ENCODE measurements around the gene SLC18A3.

SLC18A3 gene

DNA sequence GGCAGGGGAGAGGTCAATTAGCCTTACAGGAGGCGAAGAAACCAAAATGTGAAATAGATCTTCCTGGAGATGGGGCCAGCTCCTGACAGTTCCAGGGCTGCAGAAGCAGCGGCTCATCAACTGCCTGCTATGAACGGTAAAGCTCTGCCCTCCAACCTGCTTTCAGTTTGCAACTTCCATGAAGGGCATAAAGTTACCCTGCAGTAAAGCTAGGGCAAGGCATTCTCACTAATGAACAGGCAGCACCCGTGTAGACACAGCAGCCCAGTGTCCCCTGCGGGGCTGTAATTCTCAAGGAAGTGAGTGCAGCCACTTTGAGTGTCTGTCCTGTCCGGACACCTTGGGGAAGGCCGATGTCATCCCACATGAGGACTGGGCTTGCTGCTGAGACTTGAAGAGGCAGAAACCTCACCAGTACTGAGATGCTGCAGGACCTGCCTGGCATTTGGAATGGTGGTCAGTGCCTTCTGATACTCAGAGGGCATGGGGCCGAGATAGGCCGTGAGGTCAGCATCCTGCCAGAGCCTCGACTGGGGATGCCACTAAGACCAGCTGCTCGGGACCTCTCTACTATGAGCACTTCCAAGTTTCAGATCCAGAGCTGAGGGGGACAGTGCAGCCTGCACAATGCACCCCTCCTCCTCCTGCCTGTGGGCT is 43.3 kb downstream of the SLC18A3 start:
- no peak for DNase-seq

DNA sequence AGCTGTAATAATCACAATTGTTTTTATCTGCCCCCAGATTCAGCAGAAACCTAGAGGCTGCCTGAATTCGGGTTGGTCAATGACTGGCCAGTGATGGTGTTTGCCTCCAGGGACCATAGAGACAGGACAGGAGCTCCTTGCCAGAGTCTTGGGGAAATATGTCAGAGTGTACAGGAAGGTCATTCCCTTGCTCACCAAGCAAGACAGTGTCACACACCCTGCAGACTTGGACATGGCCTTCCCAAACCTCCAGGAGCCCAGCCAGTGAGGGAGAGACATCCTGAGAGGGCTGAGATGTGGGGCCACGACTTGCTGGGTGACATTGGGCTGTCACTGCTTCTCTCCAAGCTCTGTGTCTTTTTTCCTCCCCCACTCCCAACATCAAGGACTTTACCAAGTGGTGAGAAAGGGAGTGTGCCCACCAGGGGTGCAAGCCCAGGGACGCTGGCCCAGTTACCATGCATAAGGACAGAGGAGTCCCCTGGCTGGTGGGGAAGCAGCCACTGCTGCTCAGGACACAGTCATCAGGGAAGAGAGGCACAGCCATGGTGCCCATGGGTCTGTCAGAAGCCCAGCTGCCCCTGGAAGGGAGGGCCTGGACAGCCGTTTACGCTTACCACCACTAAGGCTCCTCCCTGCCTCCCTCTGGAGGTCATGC is 44.1 kb downstream of the SLC18A3 start:
- DNase-seq: no peak

DNA sequence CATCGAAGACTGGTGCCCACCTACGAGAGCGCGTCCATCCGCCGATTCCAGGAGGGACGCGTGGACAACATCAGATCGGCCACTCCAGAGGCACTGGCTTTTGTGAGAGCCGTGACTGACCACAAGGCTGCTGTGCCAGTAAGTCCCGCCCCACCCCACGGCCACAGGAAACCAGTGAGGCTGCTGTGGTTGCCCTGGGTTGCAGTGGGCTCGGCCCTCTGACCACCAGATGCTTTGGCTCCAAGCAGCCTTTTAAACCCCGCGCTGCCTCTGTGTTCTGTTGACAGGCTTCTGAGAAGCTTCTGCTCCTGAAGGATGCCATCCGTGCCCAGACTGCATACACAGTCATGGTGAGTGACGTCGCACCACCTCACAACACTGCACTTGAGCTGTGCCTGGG is 45.0 kb downstream of the SLC18A3 start:
- DNase-seq: no peak

DNA sequence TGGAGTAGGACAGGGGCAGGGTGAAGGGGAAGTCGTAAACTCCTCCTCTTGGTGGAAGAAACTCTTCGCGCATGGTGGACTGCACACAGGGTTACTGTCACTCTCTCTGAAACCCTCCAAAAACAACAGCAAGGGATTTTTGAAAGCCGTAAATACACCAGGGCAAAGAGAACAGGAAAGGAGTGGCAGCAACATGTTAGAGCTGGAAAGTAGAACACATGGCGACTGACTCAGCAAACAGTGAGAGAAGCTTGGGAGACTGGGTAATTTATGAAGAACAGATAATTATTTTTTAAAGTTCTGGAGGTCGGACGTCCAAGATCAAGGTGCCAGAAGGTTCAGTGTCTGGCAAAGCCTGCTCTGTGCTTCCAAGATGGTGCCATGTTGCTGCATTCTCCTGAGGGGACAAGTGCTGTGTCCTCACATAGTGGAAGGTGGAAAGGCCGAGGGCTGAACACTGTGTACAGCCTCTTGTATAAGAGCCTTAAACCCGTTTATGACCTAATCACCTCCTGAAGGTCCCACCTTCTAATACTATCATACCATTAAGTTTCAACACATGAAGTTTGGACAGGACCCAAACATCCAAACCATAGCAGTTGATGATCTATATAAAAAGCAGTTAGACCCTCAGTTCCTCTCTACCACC is 46.9 kb downstream of the SLC18A3 start:
- no peak for DNase-seq

DNA sequence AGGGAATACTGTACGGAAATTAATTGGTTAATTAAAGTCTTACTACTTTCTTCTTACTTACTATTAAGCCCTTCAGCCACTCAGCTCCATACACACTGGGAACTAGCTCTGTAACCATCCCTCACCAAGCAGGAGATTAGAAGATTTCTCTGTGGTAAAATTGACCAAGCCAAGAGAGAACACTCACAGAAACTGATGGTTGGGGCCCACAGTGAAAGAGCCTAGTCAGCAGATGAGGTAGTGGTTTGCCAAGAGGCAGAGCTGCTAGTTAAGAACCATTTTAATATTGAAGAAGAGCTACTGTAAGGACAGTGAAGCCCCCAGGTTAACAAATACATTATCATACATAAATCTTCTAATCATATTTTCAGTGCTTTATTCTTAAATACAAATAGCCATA is 47.5 kb downstream of the SLC18A3 start:
- no peak for DNase-seq

DNA sequence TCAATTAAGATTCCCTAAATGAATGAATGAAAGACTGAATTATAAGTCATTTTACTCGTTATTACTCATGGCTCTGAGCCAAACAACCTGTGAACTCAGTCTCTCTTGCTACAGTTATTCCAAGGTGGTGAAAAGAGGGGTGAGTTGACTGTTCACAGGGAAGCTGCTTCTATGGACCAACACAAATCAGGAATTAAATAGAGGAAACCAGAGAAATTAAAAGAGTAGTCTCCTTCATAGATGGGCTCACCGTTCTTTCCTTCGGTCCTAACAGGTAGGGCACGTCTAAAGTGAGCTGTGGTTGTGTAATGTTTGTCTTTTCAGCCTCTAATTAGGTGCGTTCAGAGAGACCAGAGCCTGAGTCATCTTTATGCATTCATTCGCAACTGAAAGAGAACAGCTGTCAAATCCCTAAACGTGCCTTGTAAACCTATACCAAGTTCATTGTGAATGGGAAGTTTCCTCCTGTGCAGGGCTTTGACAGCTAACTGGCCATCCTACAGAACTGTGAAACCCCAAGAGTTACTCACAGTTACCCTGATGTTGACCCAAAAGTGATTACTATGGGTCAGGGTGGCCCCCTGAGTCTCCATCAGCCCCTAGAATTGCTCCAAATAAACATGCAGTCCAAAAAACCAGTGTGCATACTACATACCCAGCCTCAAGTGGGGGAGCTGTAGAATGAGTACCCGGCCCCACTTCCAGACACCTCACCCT is 51.2 kb downstream of the SLC18A3 start:
- no peak for DNase-seq
